Esophagus muscularis mucosa (tissue), 3 donors: Measurements from ENCODE around the gene RNF8.

Experiments used
- EP300 ChIP-seq: sonication (generic); formaldehyde crosslinking; IDR thresholded peaks from one replicate; pipeline ENCODE4 v1.6.1; 2017; ENCODE audit warnings: antibody characterized with exemption
- TF ChIP-seq, protein P1 (sequence below), 3 experiments: fragments of 200-600 bp in 2 of 3; fragments of 450-650 bp in 1 of 3; sonication (generic) in 2 of 3; IDR thresholded peaks; one replicate each; pipeline ENCODE4 v1.5.1; 2017 to 2019; ENCODE audit warnings: antibody characterized with exemption in 3 of 3, mild to moderate bottlenecking in 2 of 3, moderate library complexity in 1 of 3

DNA sequence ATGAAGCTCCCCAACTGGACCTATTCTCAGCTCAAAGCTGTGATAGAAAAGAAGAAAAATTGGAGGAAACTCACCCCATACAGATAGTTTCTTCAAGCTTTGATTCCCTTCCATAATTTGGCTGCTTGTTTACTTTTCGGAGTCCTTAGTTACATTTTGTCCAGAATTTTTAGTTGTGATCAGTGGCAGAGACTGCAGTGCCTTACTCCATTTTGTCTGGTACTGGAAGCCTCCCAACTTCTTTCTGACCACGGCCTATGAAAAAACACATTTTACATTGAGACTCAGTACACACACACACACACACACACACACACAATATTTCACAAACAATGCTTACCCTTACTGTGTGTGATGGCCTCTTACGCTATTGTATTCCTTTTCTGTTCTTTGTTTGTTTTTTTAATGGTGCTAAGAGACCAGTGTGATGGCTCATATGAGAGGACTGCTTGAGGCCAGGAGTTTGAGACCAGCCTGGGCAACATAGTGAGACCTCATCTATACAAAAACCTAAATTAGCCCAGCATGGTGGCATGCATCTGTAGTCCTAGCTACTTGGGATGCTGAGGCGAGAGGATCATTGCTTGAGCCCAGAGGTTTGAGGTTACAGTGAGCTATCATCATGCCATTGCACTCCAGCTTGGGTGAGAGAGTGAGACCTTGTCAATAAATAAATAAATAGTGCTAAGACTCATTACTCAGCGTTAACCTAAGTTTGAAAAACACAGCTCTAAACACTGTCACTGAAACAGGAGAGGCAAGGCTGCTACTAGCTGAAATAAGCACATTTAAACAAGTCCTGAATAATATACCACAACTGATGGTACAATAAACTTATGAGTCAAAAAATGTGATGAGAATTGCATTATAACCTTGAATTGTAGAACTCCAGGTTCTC is 13.8 kb upstream of the RNF8 start:
- TF ChIP-seq, protein P1, sequence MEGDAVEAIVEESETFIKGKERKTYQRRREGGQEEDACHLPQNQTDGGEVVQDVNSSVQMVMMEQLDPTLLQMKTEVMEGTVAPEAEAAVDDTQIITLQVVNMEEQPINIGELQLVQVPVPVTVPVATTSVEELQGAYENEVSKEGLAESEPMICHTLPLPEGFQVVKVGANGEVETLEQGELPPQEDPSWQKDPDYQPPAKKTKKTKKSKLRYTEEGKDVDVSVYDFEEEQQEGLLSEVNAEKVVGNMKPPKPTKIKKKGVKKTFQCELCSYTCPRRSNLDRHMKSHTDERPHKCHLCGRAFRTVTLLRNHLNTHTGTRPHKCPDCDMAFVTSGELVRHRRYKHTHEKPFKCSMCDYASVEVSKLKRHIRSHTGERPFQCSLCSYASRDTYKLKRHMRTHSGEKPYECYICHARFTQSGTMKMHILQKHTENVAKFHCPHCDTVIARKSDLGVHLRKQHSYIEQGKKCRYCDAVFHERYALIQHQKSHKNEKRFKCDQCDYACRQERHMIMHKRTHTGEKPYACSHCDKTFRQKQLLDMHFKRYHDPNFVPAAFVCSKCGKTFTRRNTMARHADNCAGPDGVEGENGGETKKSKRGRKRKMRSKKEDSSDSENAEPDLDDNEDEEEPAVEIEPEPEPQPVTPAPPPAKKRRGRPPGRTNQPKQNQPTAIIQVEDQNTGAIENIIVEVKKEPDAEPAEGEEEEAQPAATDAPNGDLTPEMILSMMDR (IDR thresholded peaks at IDR 0.05) = no peak
- TF ChIP-seq EP300 = no peak
